CD4-positive, CD25-positive, alpha-beta regulatory T cell (primary cell): ENCODE measurements around the gene EIF4H. TPM values are rescaled to one million over a fixed set of nuclear protein-coding genes. Genes with fewer than 3 reads are reported as not detected.
"Not testable (repeated sequence)": the region's sequence is repeated elsewhere in the genome, so short reads cannot be mapped to it uniquely, and the experiment has no call there.

ENCODE experiments used
- ATAC-seq, 2 donors: fragments of 150-1000 bp; cut with Tn5 transposase; one replicate each; pipeline ENCODE4 v1.10.0; 2021; ENCODE audit warnings: low read depth in 2 of 2, moderate number of reproducible peaks in 2 of 2, moderate library complexity in 1 of 2
- DNase-seq, 3 donors: peaks; one replicate each; pipeline versions ENCODE4 v3.0.0 to v3.0.0-alpha.2; 2012 to 2022; ENCODE audit warnings: mixed read lengths in 1 of 3
- H3K27ac ChIP-seq: one replicate; pipeline ENCODE4 v1.7.0; 2013; ENCODE audit warnings: mild to moderate bottlenecking, low read length; ENCODE audit not compliant: insufficient read depth, poor library complexity, severe bottlenecking
- H3K27me3 ChIP-seq: one replicate; pipeline ENCODE4 v1.7.0; 2013; ENCODE audit warnings: low read length; ENCODE audit not compliant: control insufficient read depth, insufficient read depth
- H3K36me3 ChIP-seq: one replicate; pipeline ENCODE4 v1.7.0; 2013; ENCODE audit warnings: mild to moderate bottlenecking, low read length, moderate library complexity; ENCODE audit not compliant: control insufficient read depth, insufficient read depth
- H3K4me1 ChIP-seq: 2 replicates; pipeline ENCODE4 v1.7.0; 2013; ENCODE audit warnings: mild to moderate bottlenecking, low read length; ENCODE audit not compliant: insufficient read depth, control insufficient read depth, poor library complexity, severe bottlenecking
- H3K4me3 ChIP-seq: one replicate; pipeline ENCODE4 v1.7.0; 2013; ENCODE audit warnings: low read depth, mild to moderate bottlenecking, low read length, moderate library complexity
- H3K9me3 ChIP-seq, 2 experiments: 1 replicate in 1 of 2; 2 replicates in 1 of 2; pipeline ENCODE4 v1.7.0; 2013; ENCODE audit warnings: low read length in 2 of 2, mild to moderate bottlenecking in 1 of 2, moderate library complexity in 1 of 2; ENCODE audit not compliant: control insufficient read depth in 2 of 2
- H3K27ac Mint-ChIP-seq, 3 donors: one replicate each; pipeline ENCODE4 v1.8.0; 2020 to 2022; ENCODE audit warnings: mild to moderate bottlenecking in 3 of 3, mixed read lengths in 3 of 3, moderate library complexity in 2 of 3
- H3K27me3 Mint-ChIP-seq: one replicate; pipeline ENCODE4 v1.8.0; 2022; ENCODE audit warnings: mild to moderate bottlenecking, mixed read lengths
- H3K36me3 Mint-ChIP-seq: one replicate; pipeline ENCODE4 v1.8.0; 2020; ENCODE audit warnings: mixed read lengths
- H3K4me1 Mint-ChIP-seq, 4 donors: one replicate each; pipeline ENCODE4 v1.8.0; 2020 to 2022; ENCODE audit warnings: mixed read lengths in 4 of 4, mild to moderate bottlenecking in 1 of 4
- H3K4me3 Mint-ChIP-seq, 4 donors: one replicate each; pipeline ENCODE4 v1.8.0; 2020 to 2022; ENCODE audit warnings: mild to moderate bottlenecking in 4 of 4, mixed read lengths in 4 of 4, moderate library complexity in 3 of 4
- H3K9me3 Mint-ChIP-seq, 7 donors: one replicate each; pipeline ENCODE4 v1.8.0; 2020 to 2022; ENCODE audit warnings: mixed read lengths in 7 of 7, mild to moderate bottlenecking in 3 of 7, moderate library complexity in 2 of 7
- polyA plus RNA-seq, 4 donors: library from polyadenylated mRNA; unstranded; fragments of 300-500 nt; fragmentation: Illumina TruSeq; gene quantifications; one replicate each; pipeline ENCODE4 v1.2.3, GENCODE V29; 2021
- total RNA-seq: library from RNA; stranded (reverse); gene quantifications from one replicate; pipeline ENCODE4 v1.2.3, GENCODE V29; 2022

Gene EIF4H
- total and polyA plus RNA-seq, 5 donors from 2014 or later: 222 to 263 (median 243) TPM

DNA sequence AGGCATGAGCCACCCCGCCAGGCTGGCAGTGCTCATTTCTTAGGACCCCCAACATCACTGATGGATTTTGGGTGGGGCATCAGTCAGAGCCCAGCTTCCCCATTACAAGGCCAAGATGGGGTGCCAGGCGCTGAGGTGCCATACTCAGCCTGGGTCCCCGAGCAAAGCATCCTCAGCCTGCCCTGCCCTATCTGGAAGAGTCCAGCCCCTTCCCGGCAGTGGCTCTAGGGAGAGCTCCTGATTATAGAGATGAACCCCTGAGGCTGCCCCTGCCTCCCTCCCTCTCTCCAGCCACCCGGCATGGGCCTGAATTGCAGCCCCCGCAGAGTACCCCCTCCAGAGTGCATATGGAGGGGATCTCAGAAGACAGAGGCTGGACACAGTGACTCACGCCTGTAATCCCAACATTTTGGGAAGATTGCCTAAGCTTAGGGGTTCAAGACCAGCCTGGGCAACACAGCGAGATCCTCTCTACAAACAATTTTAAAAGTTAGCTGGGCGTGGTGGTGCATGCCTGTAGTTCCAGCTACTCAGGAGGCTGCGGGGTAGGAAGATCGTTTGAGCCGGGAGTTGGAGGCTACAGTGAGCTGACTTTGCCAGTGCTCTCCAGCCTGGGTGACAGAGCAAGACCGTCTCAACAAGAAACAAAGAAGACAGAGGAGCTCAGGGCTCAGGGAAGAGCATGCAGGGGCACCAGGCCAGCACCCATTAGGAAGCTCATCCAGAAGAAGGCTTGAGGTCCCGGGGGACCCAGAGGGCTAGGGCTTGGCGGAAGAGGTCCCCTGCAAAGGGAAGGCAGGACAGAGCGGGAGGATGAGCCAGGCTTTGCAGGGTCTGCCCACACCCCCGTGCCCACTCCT is 48.9 kb downstream of the EIF4H start:
- peaks cover 4% of the 10 kb centered on the region for H3K36me3 Mint-ChIP-seq
- H3K4me1 ChIP-seq: no peaks in the 10 kb centered on the region
- no peaks in the 10 kb centered on the region for H3K27me3 ChIP-seq
- H3K27me3 Mint-ChIP-seq: no peaks in the 10 kb centered on the region
- H3K27ac Mint-ChIP-seq: peak overlapping the region in 1 of 3 donors; percentile 82
- no peaks in the 10 kb centered on the region for H3K9me3 ChIP-seq
- no peak for ATAC-seq
- no peak overlapping the region for H3K27ac ChIP-seq
- H3K9me3 Mint-ChIP-seq: no peaks in the 10 kb centered on the region
- H3K4me3 ChIP-seq: no peak overlapping the region
- H3K4me1 Mint-ChIP-seq: peaks cover 0 to 5% (median 2%) of the 10 kb centered on the region in 4 donors
- H3K4me3 Mint-ChIP-seq: no peak overlapping the region
- no peak for DNase-seq
- peaks cover 2% of the 10 kb centered on the region for H3K36me3 ChIP-seq

DNA sequence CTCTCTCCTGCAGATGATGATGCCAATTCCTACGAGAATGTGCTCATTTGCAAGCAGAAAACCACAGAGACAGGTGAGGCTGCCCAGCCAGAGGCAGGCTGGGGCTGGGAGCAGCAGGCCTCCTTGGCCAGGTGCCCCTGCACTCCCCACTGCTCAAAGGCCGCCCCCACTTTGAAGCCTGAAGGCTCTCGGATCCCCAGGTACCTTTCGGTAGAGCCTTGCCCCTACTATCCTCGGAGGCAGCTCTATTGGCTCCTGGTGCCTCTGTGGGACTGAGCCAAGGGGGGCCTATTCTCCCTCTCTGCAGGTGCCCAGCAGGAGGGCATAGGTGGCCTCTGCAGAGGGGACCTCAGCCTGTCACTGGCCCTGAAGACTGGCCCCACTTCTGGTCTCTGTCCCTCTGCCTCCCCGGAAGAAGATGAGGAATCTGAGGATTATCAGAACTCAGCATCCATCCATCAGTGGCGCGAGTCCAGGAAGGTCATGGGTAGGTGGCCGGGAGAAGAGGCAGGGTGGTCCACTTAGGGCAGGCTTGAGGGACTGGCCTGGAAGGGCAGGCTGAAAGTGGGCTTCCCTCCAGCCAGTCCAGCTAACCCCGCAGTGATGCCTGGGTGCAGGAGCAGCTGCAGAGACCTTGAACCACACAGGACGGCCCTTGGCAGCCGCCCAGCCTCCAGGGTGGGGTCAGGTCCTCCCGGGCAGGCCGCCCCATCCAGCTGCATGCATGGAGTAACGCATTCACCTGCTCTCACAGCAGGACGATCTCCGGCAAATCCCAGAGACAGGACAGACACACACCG is 49.8 kb downstream of the EIF4H start:
- no peak for DNase-seq
- no peak overlapping the region for H3K27ac ChIP-seq
- no peaks in the 10 kb centered on the region for H3K27me3 ChIP-seq
- Mint-ChIP-seq H3K36me3 (peaks cover 4% of the 10 kb centered on the region), H3K9me3 (no peaks in the 10 kb centered on the region), H3K27me3 (no peaks in the 10 kb centered on the region), H3K4me1 (peaks cover 0 to 2% (median under 1%) of the 10 kb centered on the region in 4 donors), H3K4me3 (no peak overlapping the region), H3K27ac (no peak overlapping the region)
- no peak for ATAC-seq
- H3K4me1 ChIP-seq: no peaks in the 10 kb centered on the region
- no peaks in the 10 kb centered on the region for H3K9me3 ChIP-seq
- no peak overlapping the region for H3K4me3 ChIP-seq
- H3K36me3 ChIP-seq: peaks cover 2% of the 10 kb centered on the region

GRCh38 chr7:74224511-74224832 is 50.3 kb downstream of the EIF4H start:
- Mint-ChIP-seq H3K27me3 (no peaks in the 10 kb centered on the region), H3K4me1 (peaks cover 0 to 2% (median under 1%) of the 10 kb centered on the region in 4 donors), H3K36me3 (peaks cover 9% of the 10 kb centered on the region), H3K27ac (no peak overlapping the region), H3K9me3 (no peaks in the 10 kb centered on the region), H3K4me3 (no peak overlapping the region)
- DNase-seq (no peak), ATAC-seq (no peak)
- no peaks in the 10 kb centered on the region for H3K4me1 ChIP-seq
- no peaks in the 10 kb centered on the region for H3K27me3 ChIP-seq
- H3K36me3 ChIP-seq: peaks cover 2% of the 10 kb centered on the region
- H3K9me3 ChIP-seq: no peaks in the 10 kb centered on the region
- no peak overlapping the region for H3K27ac ChIP-seq
- H3K4me3 ChIP-seq: no peak overlapping the region

GRCh38 chr7:74224907-74225306 is 50.8 kb downstream of the EIF4H start:
- not testable (repeated sequence) for H3K9me3 Mint-ChIP-seq, H3K36me3 ChIP-seq, H3K4me3 ChIP-seq, H3K4me1 Mint-ChIP-seq, H3K9me3 ChIP-seq, H3K27me3 ChIP-seq, H3K4me1 ChIP-seq, H3K27ac Mint-ChIP-seq, H3K27me3 Mint-ChIP-seq, H3K27ac ChIP-seq, H3K36me3 Mint-ChIP-seq, H3K4me3 Mint-ChIP-seq, ATAC-seq, DNase-seq

- H3K36me3 Mint-ChIP-seq: peaks cover 13% of the 10 kb centered on the region
- H3K27ac ChIP-seq: no peak overlapping the region
- H3K4me3 Mint-ChIP-seq: no peak overlapping the region
- H3K9me3 Mint-ChIP-seq: no peaks in the 10 kb centered on the region
- peaks cover 0 to 2% (median under 1%) of the 10 kb centered on the region in 4 donors for H3K4me1 Mint-ChIP-seq
- H3K4me3 ChIP-seq: no peak overlapping the region
- ATAC-seq (no peak), DNase-seq (no peak)
- H3K4me1 ChIP-seq: no peaks in the 10 kb centered on the region
- no peaks in the 10 kb centered on the region for H3K9me3 ChIP-seq
- H3K36me3 ChIP-seq: peaks cover 4% of the 10 kb centered on the region
- H3K27ac Mint-ChIP-seq: no peak overlapping the region
- H3K27me3 Mint-ChIP-seq: no peaks in the 10 kb centered on the region
- H3K27me3 ChIP-seq: no peaks in the 10 kb centered on the region
Observed at GRCh38 chr7:74225400-74225799, 51.2 kb downstream of the EIF4H start.

DNA sequence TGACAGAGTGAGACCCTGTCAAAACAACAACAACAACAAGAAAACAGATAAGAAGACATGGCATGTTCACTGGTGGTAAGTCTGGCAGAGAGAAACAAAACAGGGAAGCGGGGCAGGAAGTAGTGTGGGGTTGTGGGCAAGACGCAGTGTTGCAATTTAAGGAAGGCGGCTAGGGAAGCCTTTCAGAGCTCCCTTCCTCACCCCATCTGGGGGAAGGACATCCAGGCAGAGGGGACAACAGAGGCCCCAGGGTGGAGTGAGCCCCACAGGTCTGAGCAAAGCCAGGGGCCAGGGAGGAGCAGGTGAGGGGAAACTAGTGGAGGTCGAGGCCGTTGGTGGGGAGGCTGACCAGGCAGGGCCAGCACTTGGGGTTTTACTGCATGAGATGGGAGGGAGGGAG is 52.5 kb downstream of the EIF4H start:
- Mint-ChIP-seq H3K36me3 (peaks cover 20% of the 10 kb centered on the region), H3K27ac (peak overlapping the region in 1 of 3 donors; percentile 69), H3K4me1 (peaks cover 0 to 2% (median under 1%) of the 10 kb centered on the region in 4 donors), H3K27me3 (no peaks in the 10 kb centered on the region), H3K9me3 (no peaks in the 10 kb centered on the region), H3K4me3 (no peak overlapping the region)
- no peaks in the 10 kb centered on the region for H3K4me1 ChIP-seq
- H3K9me3 ChIP-seq: no peaks in the 10 kb centered on the region
- H3K36me3 ChIP-seq: peaks cover 11% of the 10 kb centered on the region
- no peaks in the 10 kb centered on the region for H3K27me3 ChIP-seq
- no peak overlapping the region for H3K27ac ChIP-seq
- no peak overlapping the region for H3K4me3 ChIP-seq
- ATAC-seq (no peak), DNase-seq (no peak)

DNA sequence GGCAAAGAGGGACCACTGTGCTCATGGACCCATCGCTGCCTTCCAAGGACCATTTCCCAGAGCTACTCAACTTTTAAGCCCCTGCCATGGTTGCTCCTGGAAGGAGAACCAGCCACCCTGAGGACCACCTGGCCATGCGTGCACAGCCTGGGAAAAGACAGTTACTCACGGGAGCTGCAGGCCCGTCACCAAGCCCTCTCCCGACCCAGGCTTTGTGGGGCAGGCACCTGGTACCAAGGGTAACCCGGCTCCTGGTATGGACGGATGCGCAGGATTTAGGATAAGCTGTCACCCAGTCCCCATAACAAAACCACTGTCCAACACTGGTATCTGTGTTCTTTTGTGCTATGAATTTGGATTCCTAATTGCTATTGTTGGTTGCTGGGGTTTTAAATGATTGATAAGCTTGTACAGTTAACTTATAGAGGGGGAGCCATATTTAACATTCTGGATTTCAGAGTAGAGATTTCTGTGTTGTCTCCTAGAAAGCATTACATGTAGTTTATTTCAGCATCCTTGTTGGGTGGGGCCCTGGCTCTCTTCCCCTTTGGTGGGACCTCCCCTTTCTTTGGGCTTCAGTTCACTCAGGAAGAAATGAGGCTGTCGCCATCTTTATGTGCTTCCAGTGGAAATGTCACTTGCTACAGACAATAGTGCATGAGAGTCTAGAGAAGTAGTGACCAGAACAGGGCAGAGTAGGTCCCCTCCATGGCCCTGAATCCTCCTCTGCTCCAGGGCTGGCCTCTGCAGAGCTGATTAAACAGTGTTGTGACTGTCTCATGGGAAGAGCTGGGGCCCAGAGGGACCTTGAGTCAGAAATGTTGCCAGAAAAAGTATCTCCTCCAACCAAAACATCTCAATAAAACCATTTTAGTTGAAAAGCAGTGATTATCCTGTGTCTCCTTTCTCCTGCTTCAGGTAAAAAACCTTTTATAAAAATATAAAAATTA is 55.1 kb downstream of the EIF4H start:
- no peaks in the 10 kb centered on the region for H3K4me1 ChIP-seq

More for the DNA sequence above, 55.1 kb downstream of the EIF4H start:
- Mint-ChIP-seq H3K36me3 (peaks cover 24% of the 10 kb centered on the region), H3K9me3 (no peaks in the 10 kb centered on the region), H3K4me1 (peaks cover 0 to 2% (median under 1%) of the 10 kb centered on the region in 4 donors), H3K27ac (peak overlapping the region in 1 of 3 donors; percentile 83), H3K27me3 (no peaks in the 10 kb centered on the region), H3K4me3 (no peak overlapping the region)
- no peak overlapping the region for H3K4me3 ChIP-seq
- no peaks in the 10 kb centered on the region for H3K9me3 ChIP-seq
- H3K36me3 ChIP-seq: peaks cover 26% of the 10 kb centered on the region
- no peak overlapping the region for H3K27ac ChIP-seq
- ATAC-seq: no peak
- no peaks in the 10 kb centered on the region for H3K27me3 ChIP-seq
- DNase-seq: no peak
